GM21447 (cell line): ENCODE results near the gene ZP3.
"Not testable (repeated sequence)": the region's sequence is repeated elsewhere in the genome, so short reads cannot be mapped to it uniquely, and the experiment has no call there.

ENCODE experiments used
- ATAC-seq: cut with Tn5 transposase; IDR thresholded peaks from one replicate; pipeline ENCODE4 v1.9.1; 2021; ENCODE audit not compliant: unreplicated experiment

Gene ZP3

DNA sequence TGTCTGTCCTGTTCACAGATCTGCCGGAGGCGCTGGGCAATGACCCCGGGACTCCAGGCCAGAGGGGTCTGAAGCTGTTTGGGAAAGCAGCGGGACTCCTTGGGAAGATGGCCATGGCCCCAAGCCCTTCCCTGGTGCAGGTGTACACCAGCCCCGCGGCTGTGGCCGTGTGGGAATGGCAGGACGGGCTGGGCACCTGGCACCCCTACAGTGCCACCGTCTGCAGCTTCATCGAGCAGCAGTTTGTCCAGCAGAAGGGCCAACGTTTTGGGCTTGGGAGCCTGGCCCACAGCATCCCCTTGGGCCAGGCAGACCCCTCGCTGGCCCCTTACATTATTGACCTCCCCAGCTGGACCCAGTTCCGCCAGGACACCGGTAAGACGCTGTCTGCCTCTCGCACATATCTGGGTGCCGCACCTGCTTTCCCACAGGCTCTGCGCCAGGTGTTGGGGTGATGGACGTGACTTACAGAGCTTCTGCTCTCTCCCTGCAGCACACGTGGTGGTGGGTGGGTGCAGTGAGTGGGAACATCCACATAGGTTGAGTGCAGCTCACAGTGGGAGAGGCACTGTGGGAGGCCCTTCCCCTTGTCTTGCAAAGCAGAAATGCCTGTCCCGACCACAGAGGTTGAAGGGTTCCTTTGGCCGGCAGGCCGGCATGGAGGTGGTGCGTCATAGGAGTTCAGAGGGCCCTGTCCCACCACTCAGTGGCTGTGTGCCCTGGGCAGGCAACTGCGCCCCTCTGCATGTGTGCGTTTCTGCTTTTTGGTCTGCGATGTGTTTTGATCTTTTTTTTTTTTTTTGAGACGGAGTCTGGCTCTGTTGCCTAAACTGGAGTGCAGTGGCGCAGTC is 55.9 kb downstream of the ZP3 start:
- ATAC-seq: not testable (repeated sequence)

DNA sequence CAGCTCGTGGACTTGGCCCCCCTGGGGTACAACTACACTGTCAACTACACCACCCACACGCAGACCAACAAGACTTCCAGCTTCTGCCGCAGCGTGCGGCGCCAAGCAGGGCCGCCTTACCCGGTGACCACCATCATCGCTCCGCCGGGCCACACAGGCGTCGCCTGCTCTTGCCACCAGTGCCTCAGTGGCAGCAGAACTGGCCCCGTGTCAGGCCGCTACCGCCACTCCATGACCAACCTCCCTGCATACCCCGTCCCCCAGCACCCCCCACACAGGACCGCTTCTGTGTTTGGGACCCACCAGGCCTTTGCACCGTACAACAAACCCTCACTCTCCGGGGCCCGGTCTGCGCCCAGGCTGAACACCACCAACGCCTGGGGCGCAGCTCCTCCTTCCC is 57.9 kb downstream of the ZP3 start:
- not testable (repeated sequence) for ATAC-seq

DNA sequence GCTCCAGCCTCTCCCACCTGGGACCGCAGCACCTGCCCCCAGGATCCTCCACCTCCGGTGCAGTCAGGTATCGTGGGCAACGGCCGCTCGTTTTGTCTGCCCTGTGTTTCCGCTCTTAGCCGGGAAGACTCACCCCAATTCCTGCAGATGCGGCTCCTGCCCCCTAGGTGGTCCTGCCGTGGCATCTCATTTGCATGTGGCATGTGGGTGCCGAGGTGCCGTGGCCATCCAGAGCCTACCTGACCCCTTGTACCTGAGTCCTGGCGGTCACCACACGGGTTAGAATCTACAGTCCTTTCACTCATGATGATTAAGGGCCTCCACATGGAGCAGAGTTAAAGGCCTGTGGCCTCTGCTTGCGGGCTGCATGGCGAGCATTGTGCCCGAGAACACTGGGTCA is 58.3 kb downstream of the ZP3 start:
- ATAC-seq: not testable (repeated sequence)

DNA sequence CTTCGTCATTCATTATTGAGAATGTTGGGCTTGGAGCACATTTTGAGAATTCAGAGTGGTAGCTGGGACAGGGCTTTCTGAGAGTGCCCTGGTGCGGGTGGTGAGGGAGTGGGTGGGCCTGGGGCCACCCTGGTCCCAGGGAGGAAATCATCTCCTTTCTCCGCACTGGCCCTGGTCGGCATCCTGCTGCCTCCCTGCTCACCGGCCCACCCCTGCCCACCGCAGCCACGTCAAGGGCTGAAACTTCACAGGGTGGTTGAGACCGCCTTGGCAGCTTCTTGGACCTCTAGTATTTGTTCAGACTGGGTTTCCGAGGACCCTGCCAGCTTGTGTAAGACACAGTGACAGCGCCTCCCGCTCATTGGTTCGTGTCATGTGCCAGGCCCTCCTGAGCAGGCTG is 59.7 kb downstream of the ZP3 start:
- not testable (repeated sequence) for ATAC-seq

DNA sequence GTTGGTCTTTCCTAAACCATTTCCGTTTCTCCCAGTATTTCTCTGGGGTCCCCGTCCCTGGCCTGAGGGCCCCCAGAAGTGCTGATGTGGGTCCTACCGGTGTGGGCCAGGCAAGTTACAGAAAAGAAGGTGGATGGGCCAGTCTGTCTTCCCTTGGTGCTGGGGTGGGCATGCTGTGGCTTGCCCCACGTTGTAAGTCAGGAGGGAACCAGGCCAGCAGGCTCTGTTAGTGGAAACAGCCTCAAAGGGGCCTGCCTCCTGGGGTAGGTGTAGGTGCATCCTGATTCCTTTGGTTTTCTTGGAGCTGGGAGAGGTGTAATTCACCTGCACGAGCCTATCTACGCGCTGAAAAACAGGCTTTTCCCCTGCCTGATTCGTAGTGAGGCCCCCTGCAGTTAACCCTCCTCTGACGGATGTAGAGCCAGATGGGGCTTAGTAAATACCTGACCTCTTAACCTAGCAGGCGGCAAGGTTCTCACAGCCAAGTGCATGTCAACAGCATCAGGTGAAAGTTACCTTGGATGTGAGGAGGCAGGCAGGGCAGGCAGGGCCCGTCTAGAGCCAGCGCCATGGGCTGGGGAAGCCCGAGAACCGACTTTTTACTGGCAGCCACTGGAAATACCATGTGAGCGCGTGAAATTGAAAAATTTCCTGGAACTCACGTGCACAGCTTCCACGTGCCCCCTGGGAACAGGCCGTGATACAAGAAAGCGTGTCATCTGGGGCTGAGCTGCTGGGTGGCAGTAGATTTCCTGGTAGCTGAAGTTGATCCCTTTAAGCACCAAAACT is 61.3 kb downstream of the ZP3 start:
- ATAC-seq: peak; percentile 13

DNA sequence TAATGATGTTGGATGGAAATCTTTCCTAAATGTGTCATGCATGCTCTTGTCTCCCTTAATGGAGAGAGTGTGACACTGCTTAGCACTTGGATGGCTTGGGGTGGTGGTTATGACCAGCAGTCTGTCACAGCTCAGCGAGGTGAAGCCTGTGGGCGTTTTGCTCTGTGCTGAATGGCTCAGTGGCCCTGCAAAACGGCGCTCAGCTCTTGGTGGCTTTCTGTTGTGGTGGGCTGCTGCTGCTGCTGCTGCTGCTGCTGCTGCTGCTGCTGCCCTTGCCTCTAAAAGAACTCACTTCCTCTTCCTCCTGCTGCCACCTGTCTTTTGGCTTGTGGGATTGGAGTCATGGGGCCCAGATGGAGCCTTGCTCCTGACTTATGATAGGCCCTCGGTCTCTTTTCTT is 61.9 kb downstream of the ZP3 start:
- ATAC-seq: peak; percentile 99

DNA sequence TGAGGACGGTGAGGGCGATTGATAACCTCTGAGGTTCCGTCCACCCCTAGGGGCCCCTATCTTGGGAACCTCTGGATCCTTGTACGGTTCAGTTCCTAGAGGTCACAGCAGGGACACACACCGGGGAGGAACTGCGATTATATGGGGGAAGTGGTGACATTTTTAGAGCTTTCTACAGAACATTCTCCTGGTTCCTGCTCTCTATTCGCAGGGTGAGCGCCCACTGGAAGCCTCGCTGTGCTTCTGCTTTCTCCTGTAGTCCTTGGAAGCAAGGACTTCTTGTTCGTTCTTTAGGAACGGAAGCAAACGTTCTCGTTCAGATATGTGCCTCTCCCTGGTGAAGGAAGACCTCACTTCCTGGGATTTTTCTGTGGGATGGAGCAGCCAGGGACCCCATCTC is 63.2 kb downstream of the ZP3 start:
- not testable (repeated sequence) for ATAC-seq
